Erythroblast (primary cell): ENCODE measurements around the gene NDUFB3.
"Not testable (repeated sequence)": the region's sequence is repeated elsewhere in the genome, so short reads cannot be mapped to it uniquely, and the experiment has no call there.

Experiments
- GATA1 ChIP-seq: IDR thresholded peaks from 2 replicates; pipeline ENCODE4 v1.6.1; 2011; ENCODE audit warnings: low read depth, mild to moderate bottlenecking, control low read depth, low read length, moderate library complexity
- POLR2A ChIP-seq: IDR thresholded peaks from 2 replicates; pipeline ENCODE4 v1.6.1; 2011; ENCODE audit warnings: mild to moderate bottlenecking, low read length

DNA sequence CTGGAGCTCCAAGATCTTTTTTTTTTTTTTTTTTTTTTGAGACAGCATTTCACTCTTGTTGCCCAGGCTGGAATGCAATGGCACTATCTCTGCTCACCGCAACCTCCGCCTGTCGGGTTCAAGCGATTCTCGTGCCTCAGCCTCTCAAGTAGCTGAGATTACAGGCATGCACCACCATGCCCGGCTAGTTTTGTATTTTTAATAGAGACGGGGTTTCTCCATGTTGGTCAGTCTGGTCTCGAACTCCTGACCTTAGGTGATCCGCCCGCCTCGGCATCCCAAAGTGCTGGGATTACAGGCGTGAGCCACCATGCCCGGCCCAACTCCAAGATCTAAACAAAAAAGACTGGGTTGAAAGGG, 45.9 kb downstream of the NDUFB3 start:
- TF ChIP-seq POLR2A, GATA1: not testable (repeated sequence)
